ENCODE measurements around the gene GPRIN2. TPM values are rescaled to one million over a fixed set of nuclear protein-coding genes. Genes with fewer than 3 reads are reported as not detected.
"Not testable (repeated sequence)": the region's sequence is repeated elsewhere in the genome, so short reads cannot be mapped to it uniquely, and the experiment has no call there.

Gene GPRIN2
- total RNA-seq, 1 donor from 2014 or later = 18.8 TPM

DNA sequence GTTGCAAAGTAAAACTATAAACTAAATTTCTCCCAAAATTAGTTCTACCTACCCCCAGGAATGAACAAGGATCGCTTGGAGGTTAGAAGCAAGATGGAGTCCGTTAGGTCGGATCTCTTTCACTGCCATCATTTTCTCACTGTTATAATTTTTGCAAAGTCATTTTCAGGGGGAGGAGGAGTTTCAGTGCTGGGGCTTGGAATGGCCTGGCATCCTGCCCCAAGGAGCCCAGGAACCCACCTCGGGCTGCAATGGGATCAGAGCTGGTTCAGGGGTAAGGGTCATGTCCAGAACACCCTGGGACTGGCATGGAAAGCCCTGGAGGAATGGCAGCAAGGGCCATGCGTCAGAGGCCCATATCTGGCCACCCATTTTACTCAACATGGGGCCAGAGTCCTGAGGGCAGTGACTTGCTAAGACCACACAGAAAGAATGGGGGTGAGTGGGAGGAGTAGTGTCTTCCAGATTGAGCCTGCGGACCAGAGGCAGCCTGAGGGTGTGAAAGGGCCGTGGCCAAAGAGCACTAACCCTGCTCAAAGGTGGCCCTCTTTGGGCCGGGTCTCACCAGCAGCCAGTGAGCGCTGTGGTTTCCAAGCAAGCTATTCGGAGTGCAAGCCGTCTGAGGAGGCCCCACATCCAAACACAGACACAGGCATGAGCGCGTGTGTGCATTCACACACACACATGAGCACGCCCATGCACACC lies 31.8 kb downstream of the GPRIN2 start:
- FAIRE-seq (no peak), DNase-seq (ENCODE audit: low spot score in 2 of 2) (no peak)

- DNase-seq (ENCODE audit: low spot score in 2 of 2) = no peak
- no peak for FAIRE-seq
Observed at GRCh38 chr10:46523962-46524471, 32.4 kb downstream of the GPRIN2 start.

GRCh38 chr10:46523119-46523961 lies 33.1 kb downstream of the GPRIN2 start:
- no peak for DNase-seq (ENCODE audit: low spot score in 2 of 2)
- FAIRE-seq = no peak

DNA sequence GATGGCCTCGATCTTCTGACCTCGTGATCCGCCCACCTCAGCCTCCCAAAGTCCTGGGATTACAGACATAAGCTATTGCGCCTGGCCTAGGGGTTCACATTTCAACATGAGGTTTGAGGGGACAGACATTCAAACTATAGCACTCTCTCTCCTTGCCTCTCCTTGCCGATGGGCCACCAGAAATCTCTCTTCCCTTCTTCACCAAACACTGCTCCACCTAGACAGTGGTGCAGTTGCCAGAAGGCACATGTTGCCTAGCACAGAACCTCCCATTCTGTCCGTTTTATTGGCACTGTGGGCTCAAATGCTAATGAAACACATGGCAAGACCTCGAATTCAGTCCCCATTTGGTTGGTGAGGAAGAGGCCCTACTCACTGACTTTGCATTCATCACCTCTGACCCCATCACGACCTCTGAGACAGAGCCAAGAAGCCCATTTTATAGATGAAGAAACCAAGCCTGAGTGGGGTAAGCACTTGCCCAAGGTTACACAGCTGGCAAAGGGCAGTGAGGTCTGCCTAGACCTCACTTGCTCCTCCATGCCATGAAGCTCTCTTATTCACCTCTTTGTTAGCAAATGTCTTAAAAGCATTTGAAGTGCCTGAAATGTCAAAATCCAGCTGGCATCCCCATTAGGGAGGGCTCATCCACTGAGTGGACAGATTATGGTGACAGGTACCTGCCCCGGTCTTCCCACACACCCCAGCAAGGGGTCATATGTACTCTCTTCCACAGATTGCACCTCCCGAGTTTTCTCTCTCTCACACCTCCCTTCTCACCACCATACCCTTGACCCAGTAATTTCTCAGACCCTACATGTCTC lies 34.0 kb downstream of the GPRIN2 start:
- no peak for DNase-seq (ENCODE audit: low spot score in 2 of 2)
- no peak for FAIRE-seq

GRCh38 chr10:46520941-46521340 lies 35.5 kb downstream of the GPRIN2 start:
- FAIRE-seq (no peak), DNase-seq (ENCODE audit: low spot score in 2 of 2) (no peak)

GRCh38 chr10:46520381-46520780 lies 36.1 kb downstream of the GPRIN2 start:
- DNase-seq (ENCODE audit: low spot score in 2 of 2) (no peak), FAIRE-seq (no peak)

DNA sequence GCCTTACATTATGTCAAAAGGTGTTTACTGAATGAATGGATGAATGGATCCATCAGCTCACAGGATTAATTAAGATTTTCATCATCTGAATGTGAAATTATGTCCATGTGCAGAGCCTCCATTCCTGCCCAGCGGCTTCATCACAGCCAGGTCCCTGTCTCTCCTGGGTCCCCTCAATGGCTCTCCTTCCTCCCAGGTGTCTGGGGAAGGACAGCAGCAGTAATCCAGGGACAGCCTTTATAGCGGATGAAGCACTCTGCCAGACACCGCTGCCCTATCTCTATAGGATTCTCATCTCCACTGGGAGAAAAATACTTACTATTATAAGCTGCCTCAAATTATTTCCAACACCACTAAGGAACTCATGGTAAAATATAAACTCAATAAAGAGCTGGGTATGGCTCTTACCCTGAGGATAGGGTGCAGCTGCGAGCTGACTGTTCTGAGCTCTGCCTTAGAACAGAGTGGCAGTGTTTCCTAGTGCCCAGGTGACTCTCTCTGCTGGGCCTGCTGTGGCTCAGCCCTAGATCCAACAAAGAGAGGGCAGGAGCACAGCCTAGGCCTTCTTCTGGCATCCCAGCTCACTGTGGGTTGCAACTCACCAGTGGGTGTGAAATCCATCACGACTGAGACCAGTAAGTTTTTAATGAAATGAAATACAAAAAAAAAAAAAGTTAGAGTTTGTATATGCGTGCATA lies 38.3 kb downstream of the GPRIN2 start:
- FAIRE-seq = no peak
- DNase-seq (ENCODE audit: low spot score in 2 of 2) = no peak

GRCh38 chr10:46517541-46517940 lies 38.9 kb downstream of the GPRIN2 start:
- DNase-seq (ENCODE audit: low spot score in 2 of 2) (no peak), FAIRE-seq (no peak)

DNA sequence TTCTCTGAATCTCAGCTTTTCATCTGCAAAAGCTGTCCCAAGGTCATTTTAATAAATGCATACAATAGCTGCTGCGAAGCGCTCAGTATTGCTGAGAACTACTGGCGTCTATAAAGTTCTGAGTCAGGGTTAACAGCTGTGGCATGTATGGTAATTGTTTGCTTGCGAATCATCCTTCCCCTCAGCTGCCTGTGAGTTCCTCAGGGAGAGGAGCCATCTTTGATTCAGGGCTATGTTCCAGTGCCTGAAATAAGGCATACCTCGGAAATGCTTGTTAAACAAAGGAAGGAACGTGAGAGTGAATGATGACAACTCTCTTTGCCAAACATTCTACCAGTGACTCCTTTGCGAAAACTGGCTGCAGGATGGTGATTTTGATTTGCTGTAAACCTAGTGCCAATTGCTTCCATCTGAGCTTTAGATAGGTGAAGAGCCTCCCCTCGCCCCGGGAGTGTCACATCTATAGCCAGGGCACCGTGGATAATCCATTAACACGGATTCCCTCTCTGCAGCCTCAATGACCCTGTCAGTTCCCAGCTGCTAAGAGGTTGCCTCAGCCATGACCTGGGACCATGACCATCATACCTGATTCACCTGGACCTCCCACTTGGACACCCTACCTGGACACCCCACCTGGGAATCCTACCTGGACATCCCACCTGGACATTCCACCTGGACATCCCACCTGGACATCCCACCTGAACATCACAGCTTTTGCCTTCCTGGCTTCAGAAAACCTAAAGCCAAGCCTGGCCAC lies 39.6 kb downstream of the GPRIN2 start:
- FAIRE-seq (no peak), DNase-seq (ENCODE audit: low spot score in 2 of 2) (no peak)

DNA sequence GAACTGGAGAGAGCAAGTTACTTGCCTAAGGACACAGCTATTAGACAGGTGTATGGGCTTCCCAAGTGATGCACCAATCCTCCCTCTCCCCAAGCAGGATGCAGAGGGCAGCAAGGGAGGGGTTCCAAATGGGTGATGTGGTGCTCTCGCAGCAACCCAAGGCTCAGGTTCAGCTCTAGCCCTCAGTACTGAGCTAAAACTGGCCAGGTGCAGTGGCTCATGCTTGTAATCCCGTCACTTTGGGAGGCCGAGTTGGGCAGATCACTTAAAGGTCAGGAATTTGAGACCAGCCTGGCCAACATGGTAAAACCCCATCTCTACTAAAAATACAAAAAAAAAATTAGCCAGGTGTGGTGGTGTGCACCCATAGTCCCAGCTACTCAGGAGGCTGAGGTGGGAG lies 40.7 kb downstream of the GPRIN2 start:
- FAIRE-seq (no peak), DNase-seq (ENCODE audit: low spot score in 2 of 2) (no peak)

- DNase-seq (ENCODE audit: low spot score in 2 of 2) (no peak), FAIRE-seq (no peak)
Observed at GRCh38 chr10:46515366-46515765, 41.1 kb downstream of the GPRIN2 start.

DNA sequence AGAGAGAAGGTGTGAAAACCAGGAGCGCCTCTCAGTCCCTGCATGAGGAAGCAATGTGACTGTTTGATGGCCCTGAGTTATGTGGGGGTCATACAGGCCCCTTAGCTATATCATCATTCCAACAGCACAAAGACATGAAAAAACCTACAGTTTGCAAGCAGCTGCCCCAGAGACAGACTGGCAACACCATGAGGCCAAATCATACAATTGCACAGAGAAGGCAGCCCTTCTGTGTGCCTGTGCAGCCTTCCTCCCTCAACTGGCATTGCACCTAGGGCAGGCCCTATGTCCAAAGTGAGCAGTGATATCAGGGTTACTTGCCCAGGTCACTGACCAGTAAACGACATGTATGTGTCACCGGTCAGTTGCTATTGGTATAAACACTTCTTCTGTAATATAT lies 41.6 kb downstream of the GPRIN2 start:
- FAIRE-seq = no peak
- DNase-seq (ENCODE audit: low spot score in 2 of 2) = no peak

DNA sequence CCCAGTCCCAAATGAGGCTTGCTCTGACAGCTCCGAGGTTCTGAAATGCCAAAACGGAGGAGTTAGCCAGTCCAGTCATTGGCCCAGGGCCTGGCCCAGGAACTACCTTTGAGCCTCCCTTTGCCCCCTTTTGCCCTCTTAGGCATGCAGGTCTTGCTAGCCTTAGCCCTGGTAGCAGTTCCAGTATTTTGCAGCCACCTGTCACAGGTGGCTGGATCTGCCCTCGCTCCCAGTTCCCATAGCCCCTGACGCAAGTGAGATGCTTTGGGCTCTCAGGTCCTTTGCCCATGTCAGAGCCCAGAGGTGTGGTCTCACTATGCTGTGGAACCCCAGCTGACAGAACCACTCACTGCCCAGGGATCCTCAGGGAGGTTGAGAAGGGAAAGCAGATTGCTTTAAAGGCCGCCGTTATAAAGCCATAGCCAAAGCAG lies 42.0 kb downstream of the GPRIN2 start:
- no peak for FAIRE-seq
- DNase-seq (ENCODE audit: low spot score in 2 of 2) = no peak

DNA sequence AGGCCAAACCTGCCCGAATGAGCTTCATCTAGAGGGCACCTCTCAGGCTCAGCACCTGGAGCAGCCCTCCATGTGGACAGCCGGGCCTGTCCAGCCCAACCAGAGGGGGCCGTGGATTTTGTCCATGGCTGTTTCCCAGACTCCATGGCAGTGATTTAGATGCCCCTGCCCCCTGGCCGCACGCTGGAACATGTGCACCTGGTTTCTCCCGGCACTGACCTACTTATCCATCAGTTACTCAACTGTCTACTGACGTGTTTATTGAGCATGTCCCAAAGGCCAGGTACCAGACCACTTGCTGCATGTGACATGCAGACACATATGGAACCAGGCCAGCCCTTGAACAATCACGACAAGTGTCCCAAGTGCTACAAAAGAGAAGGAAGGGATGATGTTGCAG lies 43.1 kb downstream of the GPRIN2 start:
- not testable (repeated sequence) for FAIRE-seq

GRCh38 chr10:46512725-46513124 lies 43.7 kb downstream of the GPRIN2 start:
- FAIRE-seq; DNase-seq (ENCODE audit: low spot score in 2 of 2): not testable (repeated sequence)

More for the DNA sequence above, 43.1 kb downstream of the GPRIN2 start:
- DNase-seq (ENCODE audit: low spot score in 2 of 2) = not testable (repeated sequence)

DNA sequence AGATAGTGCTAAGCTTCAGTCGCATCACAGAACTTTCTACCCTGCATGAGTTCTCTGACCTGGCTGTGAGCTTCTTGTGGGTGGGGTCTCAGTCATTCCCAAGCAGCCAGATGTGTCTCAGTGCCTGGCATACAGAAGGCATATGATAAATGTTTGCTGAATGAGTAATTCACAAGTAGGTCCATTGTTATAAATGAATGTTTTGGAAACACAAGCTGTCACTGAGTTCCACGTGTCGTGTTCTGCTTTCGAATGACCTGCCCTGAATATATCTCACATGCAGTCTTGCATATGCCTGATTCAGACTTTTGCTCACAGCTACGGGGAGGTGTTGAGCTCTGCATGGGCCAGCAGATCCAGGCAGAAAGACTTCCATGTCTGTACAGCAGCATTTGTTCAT lies 44.5 kb downstream of the GPRIN2 start:
- not testable (repeated sequence) for FAIRE-seq; DNase-seq (ENCODE audit: low spot score in 2 of 2)

Measured in frontal cortex (tissue), 4 donors.